Esophagus muscularis mucosa (tissue), 4 donors: ENCODE results near the gene DAAM2.

Experiments
- CTCF ChIP-seq, 3 experiments: fragments of 200-600 bp in 2 of 3; fragments of 450-650 bp in 1 of 3; sonication (generic) in 2 of 3; IDR thresholded peaks; one replicate each; pipeline ENCODE4 v1.5.1; 2017 to 2019; ENCODE audit warnings: antibody characterized with exemption in 3 of 3, mild to moderate bottlenecking in 2 of 3, moderate library complexity in 1 of 3
- EP300 ChIP-seq: sonication (generic); formaldehyde crosslinking; IDR thresholded peaks from one replicate; pipeline ENCODE4 v1.6.1; 2017; ENCODE audit warnings: antibody characterized with exemption
- POLR2AphosphoS5 ChIP-seq, 2 donors: sonication (generic); formaldehyde crosslinking; IDR thresholded peaks; one replicate each; pipeline ENCODE4 v1.6.1; 2017; ENCODE audit warnings: antibody characterized with exemption in 2 of 2

GRCh38 chr6:39791850-39792539 is at the start of gene DAAM2:
- TF ChIP-seq EP300: no peak
- peak; percentile 83 to 86 for TF ChIP-seq POLR2AphosphoS5 (IDR thresholded peaks at IDR 0.05)
- TF ChIP-seq CTCF (IDR thresholded peaks at IDR 0.05): peak in 1 of 3 experiments; percentile 21
